Breast epithelium (tissue), 4 donors: Measurements from ENCODE around the gene PNKD. TPM values are rescaled to one million over a fixed set of nuclear protein-coding genes. Genes with fewer than 3 reads are reported as not detected.

ENCODE experiments used
- DNase-seq, 2 donors: peaks; one replicate each; pipeline ENCODE4 v3.0.0-alpha.2; 2019; ENCODE audit warnings: low spot score in 2 of 2
- H3K27ac ChIP-seq, 2 donors: fragments of 200-600 bp; sonication (generic) in 1 of 2; one replicate each; pipeline ENCODE4 v1.5.1; 2016 to 2019; ENCODE audit warnings: mild to moderate bottlenecking in 1 of 2
- H3K27me3 ChIP-seq, 2 donors: fragments of 200-600 bp; sonication (generic) in 1 of 2; one replicate each; pipeline versions ENCODE4 v1.5.1 to v1.6.0; 2017 to 2019; ENCODE audit warnings: control low read depth in 1 of 2, mild to moderate bottlenecking in 1 of 2
- H3K36me3 ChIP-seq: fragments of 200-600 bp; one replicate; pipeline ENCODE4 v1.5.1; 2019
- H3K4me1 ChIP-seq, 2 donors: fragments of 200-600 bp; sonication (generic); one replicate each; pipeline ENCODE4 v1.5.1; 2016 to 2019; ENCODE audit warnings: control low read depth in 1 of 2
- H3K4me3 ChIP-seq, 3 donors: fragments of 200-600 bp; sonication (generic); 1 replicate in 2 of 3; 2 replicates in 1 of 3; pipeline ENCODE4 v1.5.1; 2016 to 2019; ENCODE audit warnings: mild to moderate bottlenecking in 3 of 3, moderate library complexity in 2 of 3
- H3K9me3 ChIP-seq, 2 donors: fragments of 200-600 bp; sonication (generic) in 1 of 2; one replicate each; pipeline ENCODE4 v1.5.1; 2016 to 2019; ENCODE audit warnings: control low read depth in 1 of 2
- CTCF ChIP-seq, 3 donors: fragments of 450-650 bp; IDR thresholded peaks; one replicate each; pipeline ENCODE4 v1.5.1; 2016 to 2017; ENCODE audit warnings: antibody characterized with exemption in 3 of 3, mild to moderate bottlenecking in 3 of 3, moderate library complexity in 3 of 3
- POLR2A ChIP-seq: fragments of 450-650 bp; IDR thresholded peaks from one replicate; pipeline ENCODE4 v1.6.1; 2016; ENCODE audit warnings: antibody characterized with exemption, mild to moderate bottlenecking, moderate library complexity
- POLR2AphosphoS5 ChIP-seq, 3 donors: sonication (generic); formaldehyde crosslinking; IDR thresholded peaks; one replicate each; pipeline ENCODE4 v1.6.1; 2017; ENCODE audit warnings: antibody characterized with exemption in 3 of 3
- intact Hi-C: fragments of 100-400 bp; cut with DNase I; formaldehyde crosslinking; loops from one replicate; pipeline ENCODE4 v1.15.1; 2023; ENCODE audit warnings: low total_unique reads
- total RNA-seq, 3 donors: library from RNA; depleted of rRNA; stranded (reverse); fragments of >200 nt; gene quantifications; one replicate each; pipeline ENCODE4 v1.1.0, GENCODE V29; 2016

The PNKD gene
- total RNA-seq, 3 donors from 2014 or later = 30.2 to 48.3 (median 35.6) TPM

DNA sequence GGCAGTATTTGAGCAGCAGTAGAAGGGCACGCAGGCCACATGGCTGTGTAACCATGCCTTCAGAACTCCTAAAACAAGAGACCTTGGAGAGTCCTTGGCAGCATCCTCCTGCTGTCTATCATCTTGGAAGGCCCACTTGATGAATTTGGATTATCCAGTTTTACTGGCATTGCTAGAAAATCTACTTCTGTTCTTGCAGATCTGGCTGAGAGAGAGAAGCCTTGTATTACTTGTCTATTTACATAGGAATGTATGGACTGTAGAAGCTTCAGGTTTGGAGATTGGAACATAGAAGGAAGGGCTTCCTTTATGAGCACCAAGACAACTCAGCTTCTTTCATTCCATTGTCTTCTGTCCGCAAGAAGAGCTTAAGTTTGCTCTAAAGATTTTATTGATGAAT is 25.7 kb upstream of the PNKD start:
- Histone ChIP-seq H3K36me3 (peaks cover 4% of the 10 kb centered on the region), H3K9me3 (no peaks in the 10 kb centered on the region), H3K4me3 (no peak overlapping the region), H3K27ac (no peak overlapping the region), H3K27me3 (no peaks in the 10 kb centered on the region), H3K4me1 (no peaks in the 10 kb centered on the region)
- intact Hi-C loops = no loop called here
- TF ChIP-seq CTCF (IDR thresholded peaks at IDR 0.05) (no peak), POLR2AphosphoS5 (IDR thresholded peaks at IDR 0.05) (no peak)
- no peak for DNase-seq

- Histone ChIP-seq H3K27ac (no peak overlapping the region), H3K4me1 (no peaks in the 10 kb centered on the region), H3K27me3 (no peaks in the 10 kb centered on the region), H3K9me3 (no peaks in the 10 kb centered on the region), H3K4me3 (no peak overlapping the region), H3K36me3 (peaks cover 4% of the 10 kb centered on the region)
- no peak for TF ChIP-seq POLR2A
- TF ChIP-seq POLR2AphosphoS5 (IDR thresholded peaks at IDR 0.05) = no peak
- no peak for TF ChIP-seq CTCF (IDR thresholded peaks at IDR 0.05)
- DNase-seq = no peak
- intact Hi-C loops = no loop called here
Observed at GRCh38 chr2:218245214-218245613, 25.1 kb upstream of the PNKD start.

DNA sequence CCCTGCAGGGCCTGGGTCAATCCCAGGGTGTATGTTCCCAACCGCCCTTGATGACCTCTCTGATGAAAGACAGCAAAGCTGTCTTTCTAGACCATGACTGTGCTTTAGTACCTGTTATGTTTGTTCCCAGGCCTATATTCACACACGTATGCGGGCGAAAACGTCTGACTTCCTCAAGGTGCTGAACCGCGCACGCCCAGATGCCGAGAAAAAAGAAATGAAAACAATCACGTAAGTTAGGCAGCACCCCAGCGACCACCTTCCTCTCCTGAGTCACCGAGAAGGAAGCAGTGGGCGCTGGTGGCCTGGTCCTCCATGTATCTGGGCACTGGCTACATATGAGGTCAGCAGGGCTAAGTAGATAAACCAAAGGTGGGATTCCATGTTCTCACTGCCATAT is 20.6 kb upstream of the PNKD start:
- intact Hi-C loops = no loop called here
- H3K4me3 ChIP-seq = no peak overlapping the region
- peaks cover 14% of the 10 kb centered on the region for H3K36me3 ChIP-seq
- no peaks in the 10 kb centered on the region for H3K9me3 ChIP-seq
- no peak overlapping the region for H3K27ac ChIP-seq
- H3K27me3 ChIP-seq = no peaks in the 10 kb centered on the region
- DNase-seq = no peak
- TF ChIP-seq CTCF (IDR thresholded peaks at IDR 0.05) = no peak
- no peak for TF ChIP-seq POLR2A
- no peak for TF ChIP-seq POLR2AphosphoS5 (IDR thresholded peaks at IDR 0.05)
- H3K4me1 ChIP-seq = no peaks in the 10 kb centered on the region

DNA sequence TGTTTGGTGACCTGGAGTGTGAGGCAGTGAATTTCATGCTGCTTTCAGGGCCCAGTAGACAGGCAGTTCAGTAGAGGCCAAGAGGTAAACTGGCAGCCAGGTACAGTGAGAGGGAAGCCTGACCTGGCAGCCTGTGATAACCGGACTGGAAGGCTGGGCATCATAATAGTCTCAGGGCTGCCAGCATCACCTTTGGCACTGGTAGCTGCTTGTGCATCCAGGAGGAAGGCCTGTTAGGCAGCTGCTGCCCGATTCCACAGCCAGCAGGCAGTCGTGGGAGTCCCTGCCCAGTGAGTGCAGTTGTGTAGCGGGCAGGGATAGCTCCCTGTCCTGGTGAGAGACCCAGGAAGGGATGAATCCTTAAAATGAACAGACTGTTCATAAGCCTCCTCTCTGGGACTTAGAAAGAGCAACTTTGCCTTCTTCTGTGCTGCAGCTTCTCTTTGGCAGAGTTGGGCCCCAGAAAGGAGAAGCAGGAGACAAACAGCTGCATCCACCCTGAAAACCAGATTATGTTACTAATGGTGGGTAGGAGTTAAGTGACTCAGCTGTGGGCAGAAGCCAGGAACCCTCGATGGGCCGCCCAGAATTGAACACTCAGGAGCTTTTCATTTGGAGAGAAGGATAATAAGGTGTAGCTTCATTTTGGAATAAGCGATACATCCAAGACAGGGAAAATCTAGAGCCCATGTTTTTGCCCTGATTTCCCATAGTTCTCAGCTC is 17.6 kb upstream of the PNKD start:
- intact Hi-C loops = no loop called here
- no peak for TF ChIP-seq POLR2AphosphoS5 (IDR thresholded peaks at IDR 0.05)
- no peak for TF ChIP-seq CTCF (IDR thresholded peaks at IDR 0.05)
- TF ChIP-seq POLR2A = no peak
- Histone ChIP-seq H3K27me3 (no peaks in the 10 kb centered on the region), H3K27ac (no peak overlapping the region), H3K4me1 (no peaks in the 10 kb centered on the region), H3K4me3 (no peak overlapping the region), H3K36me3 (peaks cover 18% of the 10 kb centered on the region), H3K9me3 (no peaks in the 10 kb centered on the region)
- no peak for DNase-seq

GRCh38 chr2:218253232-218253625 is 17.1 kb upstream of the PNKD start:
- Histone ChIP-seq H3K4me1 (no peaks in the 10 kb centered on the region), H3K9me3 (no peaks in the 10 kb centered on the region), H3K36me3 (peaks cover 18% of the 10 kb centered on the region), H3K4me3 (no peak overlapping the region), H3K27me3 (no peaks in the 10 kb centered on the region), H3K27ac (no peak overlapping the region)
- intact Hi-C loops = no loop called here
- DNase-seq = no peak
- TF ChIP-seq POLR2AphosphoS5 (IDR thresholded peaks at IDR 0.05) = no peak
- no peak for TF ChIP-seq CTCF (IDR thresholded peaks at IDR 0.05)
- no peak for TF ChIP-seq POLR2A
